Neutrophil (primary cell): ENCODE data around the gene PTN.
"Not testable (repeated sequence)": the region's sequence is repeated elsewhere in the genome, so short reads cannot be mapped to it uniquely, and the experiment has no call there.

ENCODE experiments used
- H3K27ac ChIP-seq: fragments of 200-600 bp; sonication (generic); 2 replicates; pipeline ENCODE4 v1.5.1; 2016; ENCODE audit warnings: mild to moderate bottlenecking, moderate library complexity
- H3K27me3 ChIP-seq: fragments of 200-600 bp; sonication (generic); 2 replicates; pipeline ENCODE4 v1.6.0; 2016; ENCODE audit warnings: mild to moderate bottlenecking
- H3K36me3 ChIP-seq: fragments of 200-600 bp; sonication (generic); 2 replicates; pipeline ENCODE4 v1.5.1; 2017
- H3K4me1 ChIP-seq, 2 experiments: fragments of 200-600 bp in 1 of 2; sonication (generic) in 1 of 2; 1 replicate in 1 of 2; 2 replicates in 1 of 2; pipeline versions ENCODE4 v1.5.1 to v1.6.1; 2013 to 2016; ENCODE audit warnings: low read depth in 1 of 2, low read length in 1 of 2, mild to moderate bottlenecking in 1 of 2, moderate library complexity in 1 of 2; ENCODE audit not compliant: control insufficient read depth in 1 of 2, insufficient read depth in 1 of 2
- H3K4me3 ChIP-seq, 2 experiments: fragments of 200-600 bp in 1 of 2; sonication (generic) in 1 of 2; 1 replicate in 1 of 2; 2 replicates in 1 of 2; pipeline ENCODE4 v1.5.1; 2013 to 2016; ENCODE audit warnings: low read depth in 1 of 2, low read length in 1 of 2, mild to moderate bottlenecking in 1 of 2, moderate library complexity in 1 of 2
- H3K9me3 ChIP-seq: fragments of 200-600 bp; sonication (generic); 2 replicates; pipeline ENCODE4 v1.5.1; 2016
- CTCF ChIP-seq: fragments of 200-600 bp; sonication (generic); IDR thresholded peaks from 2 replicates; pipeline ENCODE4 v1.5.1; 2016; ENCODE audit warnings: antibody characterized with exemption

Gene PTN

GRCh38 chr7:137195996-137196395 is 147.5 kb downstream of the PTN start:
- H3K36me3 ChIP-seq, result no peaks in the 10 kb centered on the region
- no peak for TF ChIP-seq CTCF
- no peaks in the 10 kb centered on the region for H3K9me3 ChIP-seq
- no peaks in the 10 kb centered on the region for H3K4me1 ChIP-seq
- no peak overlapping the region for H3K27ac ChIP-seq
- H3K4me3 ChIP-seq, result no peak overlapping the region
- no peaks in the 10 kb centered on the region for H3K27me3 ChIP-seq

- not testable (repeated sequence) for H3K27me3 ChIP-seq, H3K27ac ChIP-seq, H3K4me1 ChIP-seq, H3K4me3 ChIP-seq, H3K9me3 ChIP-seq, H3K36me3 ChIP-seq
Observed at GRCh38 chr7:137181619-137182018, 161.9 kb downstream of the PTN start.
